Stimulated activated CD4-positive, alpha-beta T cell treated with anti-CD3 and anti-CD28 coated beads, Interleukin-12 subunit alpha, Interleukin-12 subunit beta, amount 100 ng/mL, for 48 hours (primary cell): ENCODE measurements around the gene MGAT4A.

Experiments used
- DNase-seq, 3 donors: peaks; one replicate each; pipeline ENCODE4 v3.0.0-alpha.2; 2020; ENCODE audit warnings: low read depth in 2 of 3, low spot score in 1 of 3

Gene MGAT4A

DNA sequence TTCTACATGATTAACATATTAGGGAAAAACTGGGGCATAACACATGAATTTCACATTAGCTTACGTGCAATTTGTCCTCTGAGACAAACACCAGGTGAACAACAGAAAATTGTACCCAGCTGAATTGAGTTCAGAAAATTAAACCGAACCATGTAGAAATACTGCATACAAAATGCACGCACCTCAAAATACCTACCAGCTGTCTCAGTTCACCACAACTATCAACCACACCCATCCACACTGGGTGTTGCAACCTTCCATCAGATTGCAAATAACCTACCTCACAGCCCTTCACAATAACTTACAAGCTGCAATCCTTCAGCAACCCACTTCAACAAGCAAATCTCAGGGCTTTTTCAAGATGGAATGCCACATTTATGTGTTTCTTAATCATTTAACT lies 66.6 kb downstream of the MGAT4A start:
- peak in 2 of 3 donors; percentile 25 to 41 for DNase-seq

DNA sequence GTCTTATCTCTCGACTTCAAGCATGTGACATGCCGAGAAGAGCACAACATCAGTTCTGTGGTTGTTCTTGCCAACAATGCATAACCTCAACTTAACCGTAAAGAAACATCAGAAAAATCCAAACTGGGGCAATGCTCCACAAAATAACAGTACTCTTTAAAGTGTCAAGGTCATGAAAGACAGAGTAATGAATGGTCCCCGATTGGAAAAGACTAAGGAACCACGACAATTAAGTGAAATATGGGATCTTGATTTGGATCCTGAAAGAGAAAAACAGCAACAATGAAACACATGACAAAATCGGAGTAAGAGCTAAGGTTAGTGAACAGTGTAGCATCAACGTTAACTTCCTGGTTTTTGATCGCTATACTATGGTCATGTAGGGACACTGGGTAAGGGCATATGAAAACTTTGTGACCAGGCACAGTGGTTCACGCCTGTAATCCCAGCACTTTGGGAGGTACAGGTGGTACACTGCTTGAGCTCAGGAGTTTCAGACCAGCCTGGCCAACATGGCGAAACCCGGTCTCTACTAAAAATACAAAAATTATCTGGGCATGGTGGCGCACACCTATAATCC lies 67.3 kb downstream of the MGAT4A start:
- no peak for DNase-seq

DNA sequence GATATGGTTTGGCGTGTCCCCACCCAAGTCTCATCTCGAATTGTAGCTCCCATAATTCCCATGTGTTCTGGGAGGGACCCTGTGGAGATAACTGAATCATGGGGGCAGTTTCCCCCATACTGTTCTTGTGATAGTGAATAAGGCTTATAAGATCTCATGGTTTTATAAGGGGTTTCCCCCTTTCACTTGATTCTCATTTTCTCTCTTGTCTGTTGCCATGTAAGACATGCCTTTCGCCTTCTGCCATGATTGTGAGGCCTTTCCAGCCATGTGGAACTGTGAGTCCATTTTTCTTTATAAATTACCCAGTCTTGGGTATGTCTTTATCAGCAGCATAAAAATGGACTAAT lies 71.5 kb downstream of the MGAT4A start:
- DNase-seq, result peak in 1 of 3 donors; percentile 24

DNA sequence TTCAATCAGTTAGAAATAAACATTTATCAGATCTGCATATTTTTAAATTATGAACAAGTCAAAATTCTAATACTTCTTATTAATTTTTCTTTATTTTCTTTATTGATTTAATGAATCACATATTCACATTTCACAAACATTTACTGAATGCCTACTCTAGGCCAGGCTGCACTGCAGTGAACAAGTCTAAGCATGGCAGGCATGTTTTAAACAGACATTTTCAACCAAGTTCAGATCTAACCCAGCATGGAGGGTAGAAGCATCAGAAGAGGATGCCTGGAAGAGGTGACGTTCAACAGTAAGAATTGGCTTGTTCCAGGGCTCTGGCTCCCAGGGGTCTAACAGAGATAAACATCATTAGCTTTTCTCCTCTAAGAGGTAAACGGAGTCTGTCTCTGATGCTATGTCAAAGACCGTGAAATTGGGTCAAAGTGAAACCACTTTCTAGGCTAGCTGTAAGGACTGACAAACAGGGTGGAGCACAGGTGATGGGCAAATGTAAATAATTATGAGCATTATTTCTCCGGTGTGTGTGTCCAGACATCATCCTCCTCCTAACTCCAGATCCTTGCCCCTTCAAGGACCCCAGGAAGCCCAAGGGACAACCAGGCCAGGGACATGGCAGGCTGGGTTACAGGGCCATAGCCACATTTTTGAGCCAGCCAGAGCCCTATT lies 72.0 kb downstream of the MGAT4A start:
- DNase-seq, result no peak

DNA sequence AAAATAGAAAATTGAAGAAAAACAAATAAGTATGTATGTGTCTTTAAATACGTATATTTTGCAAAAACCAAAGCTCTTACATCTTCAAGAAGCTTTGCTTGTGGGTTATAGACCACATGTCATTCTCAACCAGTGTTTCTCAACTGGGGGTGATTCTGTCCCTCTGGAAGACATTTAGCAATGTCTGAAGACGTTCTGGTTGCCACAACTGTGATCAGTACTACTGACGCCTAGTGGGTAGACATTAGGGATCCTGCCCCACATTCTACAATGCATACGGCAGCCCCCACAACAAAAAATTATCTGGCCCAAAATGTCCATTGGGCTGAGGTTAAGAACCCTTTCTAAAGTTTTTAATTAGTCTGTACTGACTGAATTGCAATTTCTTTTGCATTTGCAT lies 74.1 kb downstream of the MGAT4A start:
- DNase-seq, result no peak

DNA sequence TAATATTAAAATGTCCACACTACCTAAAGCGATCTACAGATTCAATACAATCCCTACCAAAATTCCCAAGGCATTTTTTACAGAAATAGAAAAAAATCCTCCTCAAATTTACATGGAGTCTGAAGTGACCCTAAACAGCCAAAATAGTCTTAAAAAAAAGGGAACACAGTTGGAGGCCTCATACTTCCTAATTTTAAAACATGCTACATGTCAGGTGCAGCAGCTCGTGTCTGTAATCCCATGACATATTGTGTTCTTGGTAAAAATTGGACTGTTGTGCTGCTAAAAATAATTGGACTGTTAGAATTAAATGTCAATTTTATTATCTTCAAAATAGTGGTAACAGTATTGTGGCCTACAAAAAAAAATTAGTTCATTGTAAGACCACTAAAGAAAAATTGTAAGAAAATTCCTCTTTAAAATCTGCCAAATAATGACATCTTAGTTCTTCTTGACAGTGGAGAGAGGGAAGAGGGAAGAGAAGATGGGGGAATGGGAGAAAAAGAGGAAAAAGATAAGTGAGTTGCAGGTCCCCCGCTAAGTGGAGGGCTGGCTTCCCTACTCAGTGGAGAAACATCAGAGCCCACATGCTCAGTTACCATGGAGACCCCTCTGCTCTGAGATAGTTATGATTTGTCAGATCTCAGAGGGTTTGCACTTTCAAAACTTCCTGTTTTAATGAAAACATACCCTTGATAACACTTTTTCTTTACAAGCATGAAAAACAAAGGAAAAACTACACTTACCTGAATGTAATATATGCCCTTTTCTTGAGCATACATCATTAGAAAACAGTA lies 76.0 kb downstream of the MGAT4A start:
- DNase-seq, result no peak

DNA sequence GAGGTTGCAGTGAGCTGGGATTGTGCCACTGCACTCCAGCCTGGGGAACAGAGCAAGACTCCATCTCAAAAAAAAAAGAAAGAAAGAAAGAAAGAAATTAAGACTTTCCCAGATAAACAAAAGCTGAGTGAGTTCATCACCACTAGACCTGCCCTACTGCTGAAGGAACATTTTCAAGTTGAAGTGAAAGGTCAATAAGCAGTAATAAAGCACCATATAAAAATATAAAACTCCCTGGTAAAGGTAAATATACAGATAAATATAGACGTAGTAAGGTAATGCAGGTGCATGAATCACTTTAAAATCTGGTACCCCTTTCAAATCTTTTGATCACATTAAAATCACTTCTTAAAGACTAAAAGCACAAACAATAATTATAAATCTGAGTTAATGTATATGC lies 79.9 kb downstream of the MGAT4A start:
- no peak for DNase-seq

DNA sequence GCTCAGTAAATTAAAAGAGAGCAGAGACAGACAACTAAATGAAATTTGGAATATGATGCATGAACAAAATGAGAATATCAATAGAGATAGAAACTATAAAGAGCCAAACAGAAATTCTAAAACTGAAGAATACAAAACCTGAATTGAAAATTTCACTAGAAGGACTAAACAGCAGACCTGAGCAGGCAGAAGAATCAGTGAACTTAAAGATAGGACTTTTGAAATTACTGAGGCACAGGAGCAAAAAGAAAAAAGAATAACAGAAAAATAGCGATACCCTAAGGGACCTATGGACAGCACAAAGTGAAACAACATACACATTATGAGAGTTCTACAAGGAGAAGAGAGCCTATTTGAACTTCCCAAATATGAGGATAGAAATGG lies 80.9 kb downstream of the MGAT4A start:
- no peak for DNase-seq

DNA sequence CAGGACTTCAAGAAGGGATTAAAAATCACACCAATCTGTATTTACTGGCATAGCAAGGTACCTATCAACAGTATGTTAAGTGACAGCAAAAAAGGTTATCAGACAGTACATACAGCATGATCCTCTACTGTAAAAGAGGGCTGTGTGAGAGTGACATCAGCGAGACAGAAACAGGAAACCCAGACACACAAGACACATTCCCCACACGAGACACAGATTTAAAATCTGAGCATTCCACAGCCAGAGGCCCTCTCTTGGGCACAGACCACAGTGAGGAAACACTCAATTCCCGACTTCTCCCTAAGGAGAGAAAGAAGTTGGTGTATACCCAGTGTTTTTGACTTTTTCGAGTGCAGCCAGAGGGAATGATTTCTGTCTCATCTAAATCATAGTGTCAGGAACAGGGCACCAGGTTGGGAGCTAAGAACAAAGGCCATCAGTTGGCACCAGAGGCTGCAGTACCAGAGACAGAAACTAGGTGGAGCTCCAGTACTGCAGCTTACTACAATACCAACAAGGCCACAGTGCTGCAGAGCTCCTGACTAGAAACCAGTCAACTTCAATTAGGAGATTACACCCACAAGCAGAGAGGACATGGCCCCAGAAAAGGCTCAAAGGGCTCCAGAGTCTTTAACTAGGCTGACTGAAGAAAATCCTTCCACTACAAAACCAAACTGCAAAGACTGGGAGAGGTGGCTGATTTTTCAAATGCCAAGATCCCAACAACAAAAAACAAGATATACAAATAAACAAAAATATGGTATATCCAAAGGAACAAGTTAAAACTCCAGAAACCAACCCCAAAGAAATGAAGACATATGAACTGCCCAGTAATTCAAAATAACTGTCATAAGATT lies 81.6 kb downstream of the MGAT4A start:
- DNase-seq, result peak; percentile 62 to 85 (median 74)

DNA sequence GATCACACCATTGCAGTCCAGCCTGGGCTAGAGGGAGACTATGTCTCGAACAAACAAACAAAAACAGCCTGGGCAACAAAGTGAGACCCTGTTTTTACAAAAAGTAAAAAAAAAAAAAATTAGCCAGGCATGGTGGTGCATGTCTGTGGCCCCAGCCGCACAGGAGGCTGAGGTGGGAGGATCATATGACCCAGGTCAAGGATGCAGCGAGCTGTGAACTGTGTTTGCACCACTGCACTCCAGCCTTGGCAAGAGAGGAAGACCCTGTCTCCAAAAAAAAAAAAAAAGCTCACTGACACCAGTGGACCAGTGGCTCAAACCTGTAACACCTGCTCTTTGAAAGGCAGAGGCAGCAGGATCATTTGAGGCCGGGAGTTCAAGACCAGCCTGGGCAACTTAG lies 82.5 kb downstream of the MGAT4A start:
- DNase-seq, result no peak

DNA sequence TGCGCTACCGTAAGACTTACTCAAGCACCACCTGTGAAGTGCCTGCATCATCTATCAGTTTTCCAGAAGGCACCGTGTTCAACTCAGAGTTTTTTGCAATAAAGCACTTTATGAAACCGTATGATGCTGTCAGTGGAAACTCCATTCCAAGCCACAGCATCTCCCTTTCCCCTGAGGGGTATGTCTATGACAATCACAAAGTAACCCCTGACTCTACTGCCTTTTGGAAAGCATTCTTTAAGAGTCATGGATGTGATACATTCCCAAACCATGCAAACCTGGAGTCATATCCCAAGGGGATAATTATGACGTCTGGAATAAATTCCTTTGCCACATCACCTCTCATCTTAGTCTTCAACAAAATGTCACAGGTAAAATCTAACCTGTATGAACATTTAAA lies 83.3 kb downstream of the MGAT4A start:
- no peak for DNase-seq

DNA sequence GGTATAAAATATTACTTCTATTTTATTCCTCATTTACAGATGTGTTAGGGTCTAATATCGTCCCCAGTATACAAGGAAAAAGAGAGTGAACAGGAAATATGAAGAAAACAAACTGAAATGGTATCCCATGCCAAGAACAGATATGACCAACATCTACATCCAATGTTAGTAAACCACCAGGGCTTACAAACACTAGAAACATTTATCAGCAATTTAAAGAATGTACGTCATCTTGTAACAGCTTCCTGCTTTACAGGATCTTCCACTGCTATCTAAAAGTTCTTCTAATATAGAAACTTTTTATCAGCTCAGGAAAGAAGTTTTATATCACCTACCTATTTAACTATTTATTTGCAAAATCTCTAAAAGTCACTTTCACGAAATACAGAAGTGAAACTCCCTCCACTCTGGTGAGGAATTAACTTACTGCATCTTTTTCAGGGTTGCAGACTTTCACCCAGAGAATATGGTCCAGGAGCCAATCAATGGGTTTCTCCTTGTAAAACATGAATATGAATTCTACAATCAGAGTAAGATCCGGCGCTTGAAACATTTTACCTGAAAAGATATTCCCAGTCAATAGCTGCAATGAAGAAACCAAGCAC lies 87.3 kb downstream of the MGAT4A start:
- no peak for DNase-seq

DNA sequence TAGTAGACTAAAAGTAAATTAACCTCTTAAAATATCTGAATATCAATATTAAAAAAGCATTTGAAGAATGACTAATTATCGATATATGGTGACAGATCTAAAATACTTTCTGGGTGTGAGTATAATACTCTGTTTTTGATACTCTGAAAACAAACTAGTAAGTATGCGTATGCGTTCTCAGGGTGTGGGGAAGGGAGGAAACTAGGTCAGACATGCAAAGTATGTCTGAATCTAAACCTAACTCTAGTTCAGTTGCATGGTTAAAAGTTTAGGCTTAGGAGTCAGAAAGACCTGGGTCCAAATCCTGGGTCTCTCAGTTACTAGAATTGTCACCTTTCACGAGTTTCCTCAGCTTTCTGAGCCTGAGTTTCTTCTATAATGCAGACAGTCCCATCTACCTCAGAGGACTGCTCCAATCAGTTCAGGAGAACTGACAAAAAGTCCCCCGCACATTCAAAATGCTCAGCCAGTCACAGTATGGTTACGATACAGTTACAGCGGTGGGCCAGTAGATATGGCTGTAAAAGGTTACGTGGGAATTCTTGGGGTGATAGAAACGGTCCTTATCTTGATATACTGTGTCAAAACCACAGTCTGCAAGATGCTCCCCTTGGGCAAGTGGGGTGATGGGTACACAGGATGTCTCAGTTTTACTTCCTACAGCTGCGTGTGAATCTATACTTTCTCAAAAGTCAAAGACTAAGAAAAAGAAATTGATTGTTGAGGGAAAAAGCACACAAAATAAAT lies 93.4 kb downstream of the MGAT4A start:
- peak; percentile 19 to 50 (median 21) for DNase-seq

DNA sequence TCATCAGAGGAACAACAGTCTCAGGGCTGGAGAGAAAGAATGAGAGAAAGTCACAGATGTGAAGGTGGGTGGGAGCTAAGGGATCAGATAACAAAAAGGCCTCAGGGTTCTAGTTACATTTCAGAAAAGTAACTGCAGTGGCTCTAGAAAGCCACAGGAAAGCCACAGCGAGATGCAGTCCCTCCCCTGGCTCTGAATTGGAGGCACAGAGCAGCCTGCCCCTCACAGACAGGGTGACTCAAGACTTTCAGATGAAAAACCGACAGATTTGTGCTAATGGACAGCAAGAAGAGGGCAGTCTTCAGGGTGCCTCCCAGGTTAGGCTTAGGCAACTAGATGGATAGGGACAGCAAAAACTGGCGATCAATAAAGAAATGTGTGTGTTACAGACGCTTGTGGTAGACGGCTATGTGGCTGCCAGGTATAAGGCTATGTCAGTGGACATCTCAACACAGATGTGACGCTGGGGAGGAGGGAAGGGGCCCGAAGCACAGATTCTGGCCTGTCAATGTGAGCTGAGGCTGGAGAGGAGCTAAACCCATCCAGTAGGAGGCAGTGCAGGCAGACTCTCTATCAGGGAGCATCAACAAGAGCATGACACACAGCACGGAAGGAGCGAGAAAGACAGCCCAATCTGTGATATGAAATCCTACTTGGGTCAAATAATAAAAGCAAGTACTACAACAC lies 96.4 kb downstream of the MGAT4A start:
- DNase-seq, result peak; percentile 27 to 48 (median 41)

DNA sequence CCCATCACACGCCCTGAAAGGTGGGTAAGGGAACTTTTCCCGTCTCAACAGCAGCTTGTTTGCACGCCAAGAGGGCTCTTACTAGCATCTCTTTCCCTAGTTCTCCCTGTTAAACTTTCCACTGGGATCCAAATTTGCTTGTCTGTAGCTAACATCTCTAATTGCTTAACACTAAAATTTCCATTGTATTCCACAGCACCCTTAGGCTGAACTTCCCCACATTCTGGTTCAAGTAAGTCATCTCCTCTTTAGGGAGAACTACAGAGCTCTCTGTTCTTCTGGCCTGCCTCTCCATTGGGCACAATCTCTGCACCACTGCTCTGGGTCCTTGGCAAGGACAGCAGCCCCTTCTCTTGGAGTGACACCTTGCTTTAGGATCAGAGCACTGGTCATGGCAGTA lies 98.6 kb downstream of the MGAT4A start:
- no peak for DNase-seq

DNA sequence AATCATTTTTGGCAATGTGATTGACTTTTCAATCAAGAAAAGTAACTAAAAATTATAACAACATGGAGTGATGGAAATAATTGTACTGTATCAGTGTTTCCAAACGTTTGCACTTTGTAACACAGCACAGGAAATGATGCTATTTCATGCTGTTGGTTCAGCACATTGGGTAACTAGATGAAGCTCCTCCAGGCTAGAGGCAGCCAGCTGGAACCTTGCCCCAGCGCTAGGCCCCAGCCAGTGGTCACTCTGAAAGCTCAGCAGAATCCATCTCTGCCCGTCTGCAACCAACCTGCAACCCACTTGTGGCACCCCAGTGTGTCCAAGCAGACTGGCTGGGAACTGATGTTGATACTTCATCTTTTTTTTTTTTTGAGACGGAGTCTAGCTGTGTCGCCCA lies 107.3 kb downstream of the MGAT4A start:
- no peak for DNase-seq

DNA sequence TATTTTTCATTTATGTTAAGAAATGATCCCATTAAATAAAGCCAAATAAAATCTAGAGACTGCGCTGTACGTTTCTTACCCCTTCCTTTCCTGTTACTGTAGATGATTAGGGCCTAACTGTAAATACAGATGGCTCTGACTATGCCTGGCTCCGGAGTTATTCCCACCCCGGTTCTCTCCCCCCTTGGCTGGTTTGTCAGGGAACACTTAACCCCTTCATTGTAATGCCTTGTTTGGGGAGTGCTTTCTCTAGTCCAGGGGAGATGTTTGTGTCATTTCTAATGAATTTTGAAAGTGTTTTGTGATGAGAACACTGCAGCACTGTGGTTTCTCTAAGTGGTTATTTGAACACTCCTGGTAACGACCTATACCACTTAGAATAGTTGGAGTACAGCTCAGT lies 113.8 kb downstream of the MGAT4A start:
- no peak for DNase-seq

DNA sequence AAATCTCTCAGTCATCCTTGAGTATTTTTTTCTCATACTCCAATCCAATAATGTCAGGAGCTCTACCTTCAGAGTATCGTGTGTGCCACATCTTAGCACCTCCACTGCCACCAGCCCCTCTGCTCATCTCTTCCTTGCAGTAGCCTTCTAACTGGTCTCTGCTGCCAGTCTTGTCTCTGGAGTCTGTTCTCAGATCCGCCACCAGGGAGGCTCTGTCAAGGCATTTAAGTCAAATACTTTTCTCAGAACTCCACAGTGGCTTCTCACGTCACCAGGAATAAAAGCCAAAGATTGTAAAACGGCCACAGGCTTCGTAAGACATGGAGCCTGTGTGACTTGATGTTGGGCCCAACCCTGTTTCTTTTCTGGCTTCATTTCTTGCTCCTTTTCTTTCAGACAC lies 115.5 kb downstream of the MGAT4A start:
- DNase-seq, result no peak

DNA sequence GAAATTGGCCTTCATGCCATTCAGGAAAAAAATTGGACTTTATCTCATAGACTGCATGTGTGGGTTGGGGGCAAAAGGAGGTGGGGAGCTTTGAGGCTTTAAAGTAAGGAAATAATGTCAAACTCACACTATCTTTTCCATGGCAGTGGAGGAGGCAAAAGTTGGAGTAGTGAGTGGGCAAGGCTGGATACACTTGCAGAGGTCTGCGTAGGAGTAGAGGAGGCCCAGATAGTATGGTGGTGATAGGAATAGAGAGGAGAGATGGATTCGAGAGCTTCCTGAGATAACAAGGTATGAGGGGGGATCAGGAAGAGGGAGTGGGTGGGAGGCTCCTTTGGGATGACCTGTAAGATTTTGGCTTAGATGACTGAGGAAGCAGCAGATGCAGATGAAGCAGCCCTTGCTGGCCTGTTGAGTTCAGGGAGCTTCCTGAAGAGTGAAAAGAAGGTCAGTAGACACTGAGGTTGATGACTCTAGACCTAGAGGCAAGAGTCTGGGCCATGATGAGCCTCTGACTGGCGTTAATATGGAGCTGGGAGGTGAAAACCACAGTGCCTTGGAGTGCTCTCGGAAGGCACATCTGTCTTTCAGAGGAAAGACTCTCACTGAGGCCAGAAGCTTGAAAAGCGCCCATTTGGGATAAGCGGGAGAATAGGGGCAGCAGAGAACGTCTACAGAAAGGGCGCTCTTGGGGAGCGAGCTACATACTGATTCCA lies 116.8 kb downstream of the MGAT4A start:
- DNase-seq, result no peak
